Measurements from ENCODE around the gene PDSS1.

Gene PDSS1

GRCh38 chr10:26735435-26735834, 37.9 kb downstream of the PDSS1 start:
- intact Hi-C loops (cut with micrococcal nuclease) = loop anchor here (5.0 kb wide), 1 partner anchor 47 kb away; no protein-coding TSS in a partner anchor
- Mint-ChIP-seq H3K36me3 (ENCODE audit: low read depth) (peaks cover 85% of the 10 kb centered on the region), H3K4me1 (ENCODE audit: low read depth) (peaks cover 34% of the 10 kb centered on the region), H3K4me3 (no peak overlapping the region), H3K27me3 (no peaks in the 10 kb centered on the region), H3K27ac (peak overlapping the region; percentile 89), H3K9me3 (no peaks in the 10 kb centered on the region)

GRCh38 chr10:26737730-26738129, 40.2 kb downstream of the PDSS1 start:
- Mint-ChIP-seq H3K9me3 (no peaks in the 10 kb centered on the region), H3K4me1 (ENCODE audit: low read depth) (peaks cover 42% of the 10 kb centered on the region), H3K27me3 (no peaks in the 10 kb centered on the region), H3K36me3 (ENCODE audit: low read depth) (peaks cover 87% of the 10 kb centered on the region), H3K27ac (peak overlapping the region; percentile 89), H3K4me3 (no peak overlapping the region)
- intact Hi-C loops (cut with micrococcal nuclease) = loop anchor here (1.0 to 5.0 kb wide), 2 partner anchors 45 to 123 kb away; partner anchors contain the start of gene ABI1

- Mint-ChIP-seq H3K27me3 (no peaks in the 10 kb centered on the region), H3K4me3 (no peak overlapping the region), H3K4me1 (ENCODE audit: low read depth) (peaks cover 49% of the 10 kb centered on the region), H3K9me3 (no peaks in the 10 kb centered on the region), H3K27ac (peak overlapping the region; percentile 89), H3K36me3 (ENCODE audit: low read depth) (peaks cover 87% of the 10 kb centered on the region)
- intact Hi-C loops (cut with micrococcal nuclease) = loop anchor here (5.0 kb wide), 1 partner anchor 44 kb away; no protein-coding TSS in a partner anchor
Observed at GRCh38 chr10:26738301-26738911, 40.9 kb downstream of the PDSS1 start.

DNA sequence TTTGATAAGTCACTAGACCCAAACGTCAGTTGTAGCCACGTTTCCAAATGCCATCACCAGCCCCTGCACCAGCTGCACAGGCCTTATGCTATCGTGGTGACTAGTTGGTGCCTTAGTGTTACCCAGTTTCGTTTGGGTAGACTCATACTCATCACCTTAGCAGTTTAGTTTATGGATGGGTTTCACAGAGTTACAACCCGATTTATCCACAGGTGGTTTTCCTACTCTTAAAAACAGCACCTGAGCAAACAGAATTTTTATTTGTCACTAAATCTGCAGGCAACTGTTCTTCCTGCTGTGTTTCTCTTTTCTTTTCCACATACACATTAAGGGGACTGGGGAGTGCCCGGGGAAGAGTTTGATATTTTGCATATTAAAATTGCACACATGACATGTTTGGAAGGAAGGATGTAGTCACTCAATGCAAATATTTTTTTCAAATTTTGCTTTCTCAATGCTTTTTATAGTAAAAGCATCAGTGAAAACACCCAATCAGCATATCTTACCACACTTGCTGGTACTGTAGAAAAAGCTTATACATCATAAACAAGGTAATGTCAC, 41.6 kb downstream of the PDSS1 start:
- H3K36me3 Mint-ChIP-seq (ENCODE audit: low read depth) = peaks cover 87% of the 10 kb centered on the region
- no peaks in the 10 kb centered on the region for H3K9me3 Mint-ChIP-seq
- H3K27me3 Mint-ChIP-seq = no peaks in the 10 kb centered on the region
- peaks cover 56% of the 10 kb centered on the region for H3K4me1 Mint-ChIP-seq (ENCODE audit: low read depth)
- peak overlapping the region; percentile 89 for H3K27ac Mint-ChIP-seq
- H3K4me3 Mint-ChIP-seq = no peak overlapping the region
- intact Hi-C loops (cut with micrococcal nuclease) = loop anchor here (5.0 kb wide), 1 partner anchor 43 kb away; no protein-coding TSS in a partner anchor

DNA sequence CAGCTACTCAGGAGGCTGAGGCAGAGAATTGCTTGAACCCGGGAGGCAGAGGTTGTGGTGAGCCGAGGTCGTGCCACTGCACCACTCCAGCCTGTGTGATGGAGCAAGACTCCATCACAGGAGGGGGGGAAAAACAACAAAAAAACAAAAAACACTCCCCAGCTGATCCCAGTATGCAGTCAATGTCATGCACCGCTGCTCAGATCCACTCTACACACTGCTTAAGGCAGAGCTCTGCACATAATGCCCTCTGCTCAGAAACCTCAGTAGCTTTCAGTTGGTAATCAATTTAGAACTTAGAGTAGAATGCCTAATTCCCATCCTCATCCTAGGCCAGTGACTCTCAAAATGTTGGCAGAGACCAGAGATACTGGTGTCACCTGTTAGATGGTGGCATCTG, 43.9 kb downstream of the PDSS1 start:
- Mint-ChIP-seq H3K4me1 (ENCODE audit: low read depth) (peaks cover 49% of the 10 kb centered on the region), H3K36me3 (ENCODE audit: low read depth) (peaks cover 85% of the 10 kb centered on the region), H3K4me3 (no peak overlapping the region), H3K27me3 (no peaks in the 10 kb centered on the region), H3K9me3 (no peaks in the 10 kb centered on the region), H3K27ac (no peak overlapping the region)
- intact Hi-C loops (cut with micrococcal nuclease) = no loop called here

DNA sequence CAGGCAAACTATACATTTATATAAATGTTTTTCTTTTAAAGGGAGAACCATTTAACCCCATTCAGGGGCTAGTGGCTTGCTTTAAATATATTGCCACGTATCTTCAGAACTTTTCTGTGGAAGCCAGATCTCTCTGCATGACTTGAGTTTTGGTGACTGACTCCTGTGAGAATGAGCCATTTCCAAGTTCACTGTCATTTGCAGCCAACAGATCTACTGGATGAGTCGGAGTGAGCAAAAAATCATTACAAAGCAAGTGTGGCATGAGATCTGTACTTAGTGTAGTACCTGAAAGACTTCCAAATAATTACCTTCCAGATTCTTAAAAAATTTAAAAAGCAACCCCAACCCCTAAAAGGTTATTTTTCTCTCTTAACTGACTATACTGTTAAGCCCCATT, 45.6 kb downstream of the PDSS1 start:
- intact Hi-C loops (cut with micrococcal nuclease) = no loop called here
- Mint-ChIP-seq H3K27ac (peak overlapping the region; percentile 73), H3K4me3 (no peak overlapping the region), H3K9me3 (no peaks in the 10 kb centered on the region), H3K4me1 (ENCODE audit: low read depth) (peaks cover 44% of the 10 kb centered on the region), H3K36me3 (ENCODE audit: low read depth) (peaks cover 91% of the 10 kb centered on the region), H3K27me3 (no peaks in the 10 kb centered on the region)

GRCh38 chr10:26743841-26744240, 46.3 kb downstream of the PDSS1 start:
- no peak overlapping the region for H3K4me3 Mint-ChIP-seq
- peaks cover 38% of the 10 kb centered on the region for H3K4me1 Mint-ChIP-seq (ENCODE audit: low read depth)
- intact Hi-C loops (cut with micrococcal nuclease) = no loop called here
- H3K36me3 Mint-ChIP-seq (ENCODE audit: low read depth) = peaks cover 83% of the 10 kb centered on the region
- peak overlapping the region; percentile 73 for H3K27ac Mint-ChIP-seq
- H3K27me3 Mint-ChIP-seq = no peaks in the 10 kb centered on the region
- no peaks in the 10 kb centered on the region for H3K9me3 Mint-ChIP-seq

DNA sequence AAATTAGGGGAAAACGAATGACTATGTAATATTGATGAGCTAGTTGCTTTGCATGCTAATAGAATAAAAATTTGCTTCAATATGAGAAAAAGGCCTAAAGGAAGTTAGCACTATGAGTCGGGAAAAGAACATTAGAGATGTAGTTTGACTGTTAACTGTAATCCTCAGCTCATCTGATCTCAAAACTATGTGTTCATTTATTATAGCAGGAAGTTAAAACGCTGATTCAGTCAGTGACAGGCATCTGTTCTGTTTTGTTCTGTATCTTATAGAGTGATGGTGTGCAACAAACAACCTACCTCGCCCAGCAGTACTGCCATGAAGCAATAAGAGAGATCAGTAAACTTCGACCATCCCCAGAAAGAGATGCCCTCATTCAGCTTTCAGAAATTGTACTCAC, 48.6 kb downstream of the PDSS1 start:
- H3K36me3 Mint-ChIP-seq (ENCODE audit: low read depth) = peaks cover 75% of the 10 kb centered on the region

DNA sequence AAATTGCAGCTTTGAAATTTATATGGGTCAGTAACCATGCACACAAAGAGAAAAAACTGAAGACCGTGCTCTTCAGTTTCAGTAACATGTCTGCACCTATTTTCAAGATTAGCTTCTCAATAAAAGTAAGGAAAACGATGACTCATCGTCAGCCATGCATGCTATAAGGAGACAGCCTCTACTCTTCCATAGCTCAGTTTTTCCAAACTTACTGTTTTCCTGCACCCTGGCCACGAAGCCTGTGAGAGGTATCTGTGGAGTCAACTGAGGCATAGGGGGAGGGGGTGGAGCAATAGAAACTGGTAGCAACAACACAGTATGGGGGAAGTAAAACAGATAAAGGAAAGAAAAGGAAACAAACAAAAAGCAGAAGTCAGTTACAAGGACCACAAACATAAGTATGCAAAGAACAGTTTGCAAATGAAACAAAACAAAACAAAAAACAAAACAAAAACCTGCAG, 58.0 kb downstream of the PDSS1 start:
- no peak overlapping the region for H3K4me3 Mint-ChIP-seq
- H3K4me1 Mint-ChIP-seq (ENCODE audit: low read depth) = peaks cover 6% of the 10 kb centered on the region
- peak overlapping the region; percentile 19 for H3K27ac Mint-ChIP-seq
- intact Hi-C loops (cut with micrococcal nuclease) = no loop called here
- H3K27me3 Mint-ChIP-seq = no peaks in the 10 kb centered on the region
- H3K9me3 Mint-ChIP-seq = no peaks in the 10 kb centered on the region
- peaks cover 41% of the 10 kb centered on the region for H3K36me3 Mint-ChIP-seq (ENCODE audit: low read depth)

More for the DNA sequence above, 48.6 kb downstream of the PDSS1 start:
- H3K27ac Mint-ChIP-seq = peak overlapping the region; percentile 37
- intact Hi-C loops (cut with micrococcal nuclease) = no loop called here
- no peak overlapping the region for H3K4me3 Mint-ChIP-seq
- peaks cover 25% of the 10 kb centered on the region for H3K4me1 Mint-ChIP-seq (ENCODE audit: low read depth)
- H3K9me3 Mint-ChIP-seq = no peaks in the 10 kb centered on the region
- H3K27me3 Mint-ChIP-seq = no peaks in the 10 kb centered on the region

GRCh38 chr10:26759008-26759407, 61.5 kb downstream of the PDSS1 start:
- H3K27ac Mint-ChIP-seq = no peak overlapping the region
- H3K36me3 Mint-ChIP-seq (ENCODE audit: low read depth) = peaks cover 45% of the 10 kb centered on the region
- no peak overlapping the region for H3K4me3 Mint-ChIP-seq
- H3K9me3 Mint-ChIP-seq = no peaks in the 10 kb centered on the region
- peaks cover 6% of the 10 kb centered on the region for H3K4me1 Mint-ChIP-seq (ENCODE audit: low read depth)
- H3K27me3 Mint-ChIP-seq = no peaks in the 10 kb centered on the region
- intact Hi-C loops (cut with micrococcal nuclease) = no loop called here

DNA sequence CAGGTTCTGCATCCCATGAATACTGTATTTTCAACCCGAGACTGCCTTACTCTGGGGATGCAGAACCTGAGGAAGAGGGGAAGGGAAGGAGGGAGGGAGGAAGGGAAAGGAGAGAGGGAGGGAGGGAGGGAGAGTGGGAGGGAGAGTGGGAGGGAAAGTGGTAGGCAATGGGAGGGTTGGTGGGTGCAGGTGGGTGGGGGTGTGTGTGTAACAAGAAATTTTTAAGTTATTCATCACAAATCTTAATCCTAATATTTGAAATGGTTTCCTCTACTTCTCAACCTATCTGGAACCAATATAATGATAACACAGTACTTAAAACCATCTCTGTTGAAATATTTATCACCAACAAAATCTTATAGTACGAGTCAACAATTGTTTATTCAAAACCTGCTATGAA, 68.0 kb downstream of the PDSS1 start:
- H3K4me3 Mint-ChIP-seq = no peak overlapping the region
- H3K36me3 Mint-ChIP-seq (ENCODE audit: low read depth) = peaks cover 61% of the 10 kb centered on the region
- no peaks in the 10 kb centered on the region for H3K4me1 Mint-ChIP-seq (ENCODE audit: low read depth)
- intact Hi-C loops (cut with micrococcal nuclease) = no loop called here
- no peaks in the 10 kb centered on the region for H3K27me3 Mint-ChIP-seq
- no peaks in the 10 kb centered on the region for H3K9me3 Mint-ChIP-seq
- H3K27ac Mint-ChIP-seq = no peak overlapping the region

DNA sequence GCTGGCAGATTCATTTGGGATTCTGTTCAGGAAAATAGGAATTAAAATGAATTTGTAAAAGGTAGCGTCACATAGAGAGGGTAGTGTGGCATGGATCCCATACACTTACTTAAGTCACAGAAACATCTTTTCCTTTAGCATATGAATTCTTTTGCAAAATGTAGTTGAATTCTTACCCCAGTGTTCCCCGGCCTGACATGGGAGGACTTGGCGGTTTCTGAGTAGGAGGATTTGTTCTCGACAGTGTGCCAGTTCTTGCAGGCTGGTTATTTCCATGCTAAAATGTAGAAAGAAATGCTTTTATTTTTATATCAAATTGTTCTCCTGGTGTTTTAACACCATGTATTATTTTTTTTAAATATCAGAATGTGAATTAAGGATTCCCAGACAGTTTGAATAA, 72.6 kb downstream of the PDSS1 start:
- no peaks in the 10 kb centered on the region for H3K4me1 Mint-ChIP-seq (ENCODE audit: low read depth)
- intact Hi-C loops (cut with micrococcal nuclease) = no loop called here
- H3K27ac Mint-ChIP-seq = no peak overlapping the region
- no peaks in the 10 kb centered on the region for H3K27me3 Mint-ChIP-seq
- H3K4me3 Mint-ChIP-seq = no peak overlapping the region
- no peaks in the 10 kb centered on the region for H3K9me3 Mint-ChIP-seq
- peaks cover 35% of the 10 kb centered on the region for H3K36me3 Mint-ChIP-seq (ENCODE audit: low read depth)

- H3K27ac Mint-ChIP-seq = no peak overlapping the region
- no peaks in the 10 kb centered on the region for H3K9me3 Mint-ChIP-seq
- no peaks in the 10 kb centered on the region for H3K27me3 Mint-ChIP-seq
- no peak overlapping the region for H3K4me3 Mint-ChIP-seq
- peaks cover 12% of the 10 kb centered on the region for H3K4me1 Mint-ChIP-seq (ENCODE audit: low read depth)
- intact Hi-C loops (cut with micrococcal nuclease) = no loop called here
- peaks cover 26% of the 10 kb centered on the region for H3K36me3 Mint-ChIP-seq (ENCODE audit: low read depth)
Observed at GRCh38 chr10:26773633-26774032, 76.1 kb downstream of the PDSS1 start.

- H3K4me3 Mint-ChIP-seq = no peak overlapping the region
- intact Hi-C loops (cut with micrococcal nuclease) = no loop called here
- peaks cover 22% of the 10 kb centered on the region for H3K36me3 Mint-ChIP-seq (ENCODE audit: low read depth)
- H3K27me3 Mint-ChIP-seq = no peaks in the 10 kb centered on the region
- no peak overlapping the region for H3K27ac Mint-ChIP-seq
- H3K9me3 Mint-ChIP-seq = no peaks in the 10 kb centered on the region
- peaks cover 34% of the 10 kb centered on the region for H3K4me1 Mint-ChIP-seq (ENCODE audit: low read depth)
Observed at GRCh38 chr10:26776258-26776657, 78.8 kb downstream of the PDSS1 start.

All from dendritic cell treated with granulocyte-macrophage colony-stimulating factor and Interleukin-4, amounts not matched to agents 40 ng/mL and 50 ng/mL, for 4 days (primary cell).